ENCODE data around the gene UNC13B. TPM values are rescaled to one million over a fixed set of nuclear protein-coding genes. Genes with fewer than 3 reads are reported as not detected.

The UNC13B gene
- total RNA-seq, 1 experiment from 2014 or later: 48.2 TPM

- no peak overlapping the region for H2BK5ac ChIP-seq (ENCODE audit: insufficient read length, low read length)
- H3T11ph ChIP-seq (ENCODE audit: low read length): no peak overlapping the region
- no peak overlapping the region for H2BK12ac ChIP-seq (ENCODE audit: insufficient read length, low read depth, low read length)
- no peak overlapping the region for H4K5ac ChIP-seq (ENCODE audit: insufficient read length, low read depth, low read length)
- H3K18ac ChIP-seq (ENCODE audit: insufficient read length, low read depth, low read length): no peak overlapping the region
- H2BK20ac ChIP-seq (ENCODE audit: low read depth, low read length, poor library complexity, severe bottlenecking): no peak overlapping the region
- H3K27ac Mint-ChIP-seq: no peak overlapping the region
- H3K9ac ChIP-seq (ENCODE audit: extremely low read depth, insufficient read length, low read length): no peak overlapping the region
- no peak overlapping the region for H3K56ac ChIP-seq (ENCODE audit: insufficient read length, low read depth, low read length)
- no peaks in the 10 kb centered on the region for H3K79me2 ChIP-seq (ENCODE audit: insufficient read depth, low read length)
- H4K91ac ChIP-seq (ENCODE audit: insufficient read length, low read depth, low read length): no peak overlapping the region
- H4K8ac ChIP-seq (replicated peaks; ENCODE audit: insufficient read length, low read depth, low read length): no peak overlapping the region
- H3K36me3 Mint-ChIP-seq (ENCODE audit: insufficient read depth in 1 of 3, low read depth in 3 of 3): peaks cover 37 to 53% (median 53%) of the 10 kb centered on the region in 3 experiments
- no peak for DNase-seq
- no peak overlapping the region for H3K4ac ChIP-seq (ENCODE audit: low read depth, low read length)
- H3K4me1 Mint-ChIP-seq: no peaks in the 10 kb centered on the region
- no peak overlapping the region for H2BK120ac ChIP-seq (ENCODE audit: low read depth, low read length, poor library complexity, severe bottlenecking)
- H3K9me3 ChIP-seq (ENCODE audit: control insufficient read depth, low read depth, low read length): peaks cover 33% of the 10 kb centered on the region
- H4K20me1 ChIP-seq (ENCODE audit: control insufficient read depth, insufficient read depth, insufficient read length): no peaks in the 10 kb centered on the region
- H3K27me3 ChIP-seq (ENCODE audit: insufficient read depth, low read length): no peaks in the 10 kb centered on the region
- no peak for TF ChIP-seq CTCF (conservative IDR thresholded peaks at IDR 0.05)
- H3K23me2 ChIP-seq (ENCODE audit: insufficient read length, low read depth, low read length, poor library complexity, severe bottlenecking): no peaks in the 10 kb centered on the region
- H3K4me3 Mint-ChIP-seq: no peak overlapping the region
- H3K27me3 Mint-ChIP-seq (ENCODE audit: low read depth): no peaks in the 10 kb centered on the region
- H3K23ac ChIP-seq (ENCODE audit: insufficient read length, low read depth, low read length): no peak overlapping the region
- no peak overlapping the region for H2AFZ ChIP-seq (ENCODE audit: low read length)
- H2BK15ac ChIP-seq (ENCODE audit: low read depth, low read length): no peak overlapping the region
- H3K4me1 ChIP-seq (ENCODE audit: insufficient read depth, low read length): no peaks in the 10 kb centered on the region
- no peak overlapping the region for H2AK5ac ChIP-seq (ENCODE audit: insufficient read length, low read length)
- no peak overlapping the region for H3K27ac ChIP-seq (ENCODE audit: insufficient read length, low read depth, low read length)
- H3K14ac ChIP-seq (ENCODE audit: insufficient read depth, low read length): no peak overlapping the region
- H3K9me3 Mint-ChIP-seq: peaks cover 58 to 76% of the 10 kb centered on the region in 2 experiments
- no peaks in the 10 kb centered on the region for H3K79me1 ChIP-seq (ENCODE audit: insufficient read depth, low read depth, low read length, poor library complexity, severe bottlenecking)
- H3K4me2 ChIP-seq (ENCODE audit: insufficient read depth, insufficient read length, low read length): no peak overlapping the region
- no CpG with 5 or more reads among the region's 1 CpG for WGBS (ENCODE audit: extremely low coverage, insufficient read length, low lambda C conversion rate)
These were observed 28.4 kb downstream of the UNC13B start for GRCh38 chr9:35190203-35190602.
